ENCODE results near the gene SMC3. TPM values are rescaled to one million over a fixed set of nuclear protein-coding genes. Genes with fewer than 3 reads are reported as not detected.
A peak's percentile ranks its signal among the peaks of the same experiment; 100 is the strongest.
"Not testable (repeated sequence)": the region's sequence is repeated elsewhere in the genome, so short reads cannot be mapped to it uniquely, and the experiment has no call there.

The SMC3 gene
- total RNA-seq, 5 donors from 2014 or later (not counting 1 experiment from before 2014, with no cell fraction given) = 37.1 to 42.0 (median 39.2) TPM

GRCh38 chr10:110618230-110618610 is 50.7 kb downstream of the SMC3 start:
- Histone ChIP-seq H3K4me1 (ENCODE audit: control insufficient read depth in 1 of 2, extremely low read depth in 1 of 2, insufficient read depth in 2 of 2, low read length in 2 of 2) (peaks cover 3 to 13% of the 10 kb centered on the region in 2 experiments), H3K9me3 (no peaks in the 10 kb centered on the region), H3K27ac (ENCODE audit: low read length) (no peak overlapping the region), H3K4me3 (ENCODE audit: control insufficient read depth in 1 of 2, extremely low read depth in 1 of 2, low read length in 1 of 2) (no peak overlapping the region), H3K27me3 (replicated peaks in 1 of 2; ENCODE audit: control insufficient read depth in 2 of 2, extremely low read depth in 1 of 2, insufficient read depth in 2 of 2, low read length in 1 of 2) (no peaks in the 10 kb centered on the region), H3K36me3 (ENCODE audit: control insufficient read depth in 2 of 2, extremely low read depth in 1 of 2, insufficient read depth in 1 of 2, low read length in 1 of 2) (no peaks in the 10 kb centered on the region)
- POLR2A ChIA-PET = no interaction called here
- ATAC-seq (replicated peaks in 1 of 4) = peak in 1 of 4 experiments; percentile 18
- no CpG with 5 or more reads among the region's 5 CpGs for WGBS (ENCODE audit: insufficient coverage)
- Mint-ChIP-seq H3K27ac (peak overlapping the region in 1 of 2 donors; percentile 44), H3K4me1 (peaks cover 12 to 29% (median 14%) of the 10 kb centered on the region in 3 donors), H3K4me3 (peak overlapping the region in 1 of 3 donors; percentile 29), H3K9me3 (peaks cover 2 to 4% (median 2%) of the 10 kb centered on the region in 3 donors), H3K27me3 (no peaks in the 10 kb centered on the region), H3K36me3 (no peaks in the 10 kb centered on the region)
- CTCF ChIA-PET = interaction anchor here in 1 of 2 donors (0.5 kb wide), 1 partner anchor 299 kb away, joined by 4 read pairs; no protein-coding TSS in a partner anchor
- DNase-seq = no peak

- ATAC-seq (replicated peaks in 1 of 4) (no peak), DNase-seq (no peak)
- Histone ChIP-seq H3K27me3 (replicated peaks in 1 of 2; ENCODE audit: control insufficient read depth in 2 of 2, extremely low read depth in 1 of 2, insufficient read depth in 2 of 2, low read length in 1 of 2) (no peaks in the 10 kb centered on the region), H3K4me1 (ENCODE audit: control insufficient read depth in 1 of 2, extremely low read depth in 1 of 2, insufficient read depth in 2 of 2, low read length in 2 of 2) (peaks cover 3 to 13% of the 10 kb centered on the region in 2 experiments), H3K9me3 (no peaks in the 10 kb centered on the region), H3K4me3 (ENCODE audit: control insufficient read depth in 1 of 2, extremely low read depth in 1 of 2, low read length in 1 of 2) (no peak overlapping the region), H3K36me3 (ENCODE audit: control insufficient read depth in 2 of 2, extremely low read depth in 1 of 2, insufficient read depth in 1 of 2, low read length in 1 of 2) (no peaks in the 10 kb centered on the region), H3K27ac (ENCODE audit: low read length) (no peak overlapping the region)
- no peak overlapping the region for H3K27ac Mint-ChIP-seq
- H3K4me1 Mint-ChIP-seq = peaks cover 12 to 29% (median 14%) of the 10 kb centered on the region in 3 donors
- POLR2A ChIA-PET = interaction anchor here in 1 of 2 donors (0.7 kb wide), 1 partner anchor 116 kb away, joined by 3 read pairs; no protein-coding TSS in a partner anchor
- WGBS (ENCODE audit: insufficient coverage) = no CpG with 5 or more reads among the region's 3 CpGs
- peaks cover 2 to 4% (median 2%) of the 10 kb centered on the region in 3 donors for H3K9me3 Mint-ChIP-seq
- CTCF ChIA-PET = interaction anchor here in 1 of 2 donors (0.6 kb wide), 1 partner anchor 39 kb away, joined by 4 read pairs; no protein-coding TSS in a partner anchor
- no peaks in the 10 kb centered on the region for H3K36me3 Mint-ChIP-seq
- H3K4me3 Mint-ChIP-seq = no peak overlapping the region
- no peaks in the 10 kb centered on the region for H3K27me3 Mint-ChIP-seq
Measured at GRCh38 chr10:110619514-110620397, 52.3 kb downstream of the SMC3 start.

- Histone ChIP-seq H3K27ac (ENCODE audit: low read length) (no peak overlapping the region), H3K36me3 (ENCODE audit: control insufficient read depth in 2 of 2, extremely low read depth in 1 of 2, insufficient read depth in 1 of 2, low read length in 1 of 2) (no peaks in the 10 kb centered on the region), H3K4me3 (ENCODE audit: control insufficient read depth in 1 of 2, extremely low read depth in 1 of 2, low read length in 1 of 2) (no peak overlapping the region), H3K27me3 (replicated peaks in 1 of 2; ENCODE audit: control insufficient read depth in 2 of 2, extremely low read depth in 1 of 2, insufficient read depth in 2 of 2, low read length in 1 of 2) (peaks cover 0 to under 1% of the 10 kb centered on the region in 2 experiments), H3K9me3 (no peaks in the 10 kb centered on the region), H3K4me1 (ENCODE audit: control insufficient read depth in 1 of 2, extremely low read depth in 1 of 2, insufficient read depth in 2 of 2, low read length in 2 of 2) (peaks cover 3 to 13% of the 10 kb centered on the region in 2 experiments)
- Mint-ChIP-seq H3K4me3 (no peak overlapping the region), H3K27me3 (peaks cover 2% of the 10 kb centered on the region in 2 donors), H3K36me3 (no peaks in the 10 kb centered on the region), H3K27ac (no peak overlapping the region), H3K9me3 (peaks cover 2 to 4% (median 2%) of the 10 kb centered on the region in 3 donors), H3K4me1 (peaks cover 12 to 27% (median 14%) of the 10 kb centered on the region in 3 donors)
- POLR2A ChIA-PET = interaction anchor here in 1 of 2 donors (0.7 kb wide), 1 partner anchor 116 kb away, joined by 3 read pairs; no protein-coding TSS in a partner anchor
- DNase-seq (no peak), ATAC-seq (replicated peaks in 1 of 4) (no peak)
- CTCF ChIA-PET = no interaction called here
- no CpG with 5 or more reads among the region's 2 CpGs for WGBS (ENCODE audit: insufficient coverage)
Measured at GRCh38 chr10:110620398-110620719, 52.9 kb downstream of the SMC3 start.

- H3K4me3 ChIP-seq (ENCODE audit: control insufficient read depth in 1 of 2, extremely low read depth in 1 of 2, low read length in 1 of 2); H3K4me3 Mint-ChIP-seq; H3K36me3 ChIP-seq (ENCODE audit: control insufficient read depth in 2 of 2, extremely low read depth in 1 of 2, insufficient read depth in 1 of 2, low read length in 1 of 2); H3K9me3 ChIP-seq; H3K4me1 Mint-ChIP-seq; H3K27ac Mint-ChIP-seq; H3K4me1 ChIP-seq (ENCODE audit: control insufficient read depth in 1 of 2, extremely low read depth in 1 of 2, insufficient read depth in 2 of 2, low read length in 2 of 2); H3K9me3 Mint-ChIP-seq; H3K27ac ChIP-seq (ENCODE audit: low read length); H3K27me3 ChIP-seq (replicated peaks in 1 of 2; ENCODE audit: control insufficient read depth in 2 of 2, extremely low read depth in 1 of 2, insufficient read depth in 2 of 2, low read length in 1 of 2); H3K27me3 Mint-ChIP-seq; ATAC-seq (replicated peaks in 1 of 4); POLR2A ChIA-PET; DNase-seq; H3K36me3 Mint-ChIP-seq: not testable (repeated sequence)
- WGBS (ENCODE audit: insufficient coverage) = no CpG with 5 or more reads among the region's 4 CpGs
- CTCF ChIA-PET = interaction anchor here in 1 of 2 donors (1.7 kb wide), 1 partner anchor 12 kb away, joined by 7 read pairs; no protein-coding TSS in a partner anchor
Measured at GRCh38 chr10:110623316-110623715, 55.8 kb downstream of the SMC3 start.

GRCh38 chr10:110625356-110625894 is 57.9 kb downstream of the SMC3 start:
- CTCF ChIA-PET = interaction anchor here (0.6 kb wide), 2 partner anchors 48 to 262 kb away, joined by 3 read pairs; no protein-coding TSS in a partner anchor

More at GRCh38 chr10:110625356-110625894, 57.9 kb downstream of the SMC3 start:
- ATAC-seq (replicated peaks in 1 of 4) (no peak), DNase-seq (no peak)
- peaks cover 2 to 11% (median 8%) of the 10 kb centered on the region in 3 donors for H3K9me3 Mint-ChIP-seq
- no peak overlapping the region for H3K4me3 ChIP-seq (ENCODE audit: control insufficient read depth in 1 of 2, extremely low read depth in 1 of 2, low read length in 1 of 2)
- H3K27ac Mint-ChIP-seq = no peak overlapping the region
- H3K4me1 Mint-ChIP-seq = no peaks in the 10 kb centered on the region
- POLR2A ChIA-PET = no interaction called here
- no peaks in the 10 kb centered on the region for H3K4me1 ChIP-seq (ENCODE audit: control insufficient read depth in 1 of 2, extremely low read depth in 1 of 2, insufficient read depth in 2 of 2, low read length in 2 of 2)
- no peaks in the 10 kb centered on the region for H3K36me3 ChIP-seq (ENCODE audit: control insufficient read depth in 2 of 2, extremely low read depth in 1 of 2, insufficient read depth in 1 of 2, low read length in 1 of 2)
- H3K27ac ChIP-seq (ENCODE audit: low read length) = no peak overlapping the region
- no peak overlapping the region for H3K4me3 Mint-ChIP-seq
- H3K36me3 Mint-ChIP-seq = no peaks in the 10 kb centered on the region
- 89% methylated on average over 5 of the region's 6 CpGs for WGBS (ENCODE audit: insufficient coverage)
- H3K27me3 ChIP-seq (replicated peaks in 1 of 2; ENCODE audit: control insufficient read depth in 2 of 2, extremely low read depth in 1 of 2, insufficient read depth in 2 of 2, low read length in 1 of 2) = peaks cover 0 to 4% of the 10 kb centered on the region in 2 experiments
- H3K27me3 Mint-ChIP-seq = peaks cover 3 to 12% of the 10 kb centered on the region in 2 donors
- H3K9me3 ChIP-seq = no peaks in the 10 kb centered on the region

All from T-cell (primary cell).